SK-N-SH (cell line): ENCODE data around the gene ANKS1B. TPM values are rescaled to one million over a fixed set of nuclear protein-coding genes. Genes with fewer than 3 reads are reported as not detected.

Source experiments
- CTCF ChIA-PET: fragments of 300-600, 350-600 bp; formaldehyde crosslinking; extraction: SDS; loops from one replicate; lab custom pipeline; 2021; lab: Yijun Ruan, JAX
- POLR2A ChIA-PET: fragments of 350-600 bp; sonication (Branson Sonifier 250); formaldehyde crosslinking; extraction: SDS; loops from one replicate; lab custom pipeline; 2020; ENCODE audit warnings: antibody characterized with exemption, inconsistent platforms; lab: Yijun Ruan, JAX
- DNase-seq: peaks from one replicate; pipeline ENCODE4 v3.0.0; 2012
- H2AFZ ChIP-seq: fragments of 200-600 bp; sonication (generic); 2 replicates; pipeline ENCODE4 v1.8.1; 2016; ENCODE audit warnings: antibody characterized with exemption, mild to moderate bottlenecking, low read depth
- H3F3A ChIP-seq: fragments of 200-600 bp; sonication (generic); replicated peaks from 2 replicates; pipeline ENCODE3; 2016; ENCODE audit warnings: antibody characterized with exemption, mild to moderate bottlenecking; ENCODE audit not compliant: insufficient read depth
- H3K27ac ChIP-seq, 2 experiments: fragments of 200-500 bp in 1 of 2; fragments of 200-600 bp in 1 of 2; sonication (Bioruptor generic) in 1 of 2; sonication (generic), shearing (Covaris generic) in 1 of 2; 2 replicates each; pipeline versions ENCODE4 v1.5.1 to v1.6.1; 2014 to 2016; ENCODE audit warnings: low read depth in 2 of 2, inconsistent platforms in 1 of 2, low read length in 1 of 2, mild to moderate bottlenecking in 1 of 2, mixed read lengths in 1 of 2
- H3K27me3 ChIP-seq: fragments of 200-600 bp; sonication (generic), shearing (Covaris generic); 2 replicates; pipeline ENCODE4 v1.6.1; 2016; ENCODE audit warnings: mixed run types; ENCODE audit not compliant: insufficient read depth
- H3K36me3 ChIP-seq, 2 experiments: fragments of 200-500 bp in 1 of 2; fragments of 200-600 bp in 1 of 2; sonication (Bioruptor generic) in 1 of 2; sonication (generic) in 1 of 2; replicated peaks in 1 of 2; 2 replicates each; pipeline versions ENCODE3 to v1.5.1; 2014 to 2016; ENCODE audit warnings: low read length in 1 of 2, mild to moderate bottlenecking in 1 of 2; ENCODE audit not compliant: insufficient read depth in 2 of 2, control insufficient read depth in 1 of 2
- H3K4me1 ChIP-seq, 2 experiments: fragments of 200-500 bp in 1 of 2; fragments of 200-600 bp in 1 of 2; sonication (Bioruptor generic) in 1 of 2; sonication (generic), shearing (Covaris generic) in 1 of 2; 2 replicates each; pipeline versions ENCODE4 v1.5.1 to v1.6.1; 2014 to 2016; ENCODE audit warnings: low read depth in 1 of 2, low read length in 1 of 2, mixed run types in 1 of 2; ENCODE audit not compliant: insufficient read depth in 2 of 2, control insufficient read depth in 1 of 2
- H3K4me2 ChIP-seq: fragments of 200-600 bp; sonication (generic), shearing (Covaris generic); 2 replicates; pipeline ENCODE4 v1.6.1; 2017; ENCODE audit warnings: mixed run types
- H3K4me3 ChIP-seq, 2 experiments: fragments of 200-500 bp in 1 of 2; fragments of 200-600 bp in 1 of 2; sonication (Bioruptor generic) in 1 of 2; sonication (generic), shearing (Covaris generic) in 1 of 2; 2 replicates each; pipeline versions ENCODE4 v1.5.1 to v1.8.1; 2014 to 2016; ENCODE audit warnings: low read depth in 2 of 2, inconsistent platforms in 1 of 2, low read length in 1 of 2, mild to moderate bottlenecking in 1 of 2, mixed read lengths in 1 of 2, moderate library complexity in 1 of 2
- H3K79me2 ChIP-seq: fragments of 200-600 bp; sonication (generic); 2 replicates; pipeline ENCODE4 v1.8.1; 2017; ENCODE audit warnings: mild to moderate bottlenecking; ENCODE audit not compliant: insufficient read depth
- H3K9ac ChIP-seq: fragments of 200-600 bp; sonication (generic); 2 replicates; pipeline ENCODE4 v1.6.1; 2017; ENCODE audit warnings: mixed run types
- H3K9me2 ChIP-seq: fragments of 200-600 bp; sonication (generic); 2 replicates; pipeline ENCODE4 v1.6.1; 2017; ENCODE audit warnings: mixed run types
- H3K9me3 ChIP-seq: fragments of 200-600 bp; sonication (generic); 2 replicates; pipeline ENCODE4 v1.6.1; 2017; ENCODE audit warnings: mixed run types, mild to moderate bottlenecking, moderate library complexity
- H4K20me1 ChIP-seq: fragments of 200-600 bp; sonication (generic); 2 replicates; pipeline ENCODE4 v1.6.1; 2017; ENCODE audit warnings: mild to moderate bottlenecking, mixed run types; ENCODE audit not compliant: insufficient read depth
- CHD2 ChIP-seq: fragments of 150-350 bp; IDR thresholded peaks from 2 replicates; pipeline ENCODE4 v1.6.1; 2018; ENCODE audit warnings: low read length; ENCODE audit not compliant: partially characterized antibody
- CTCF ChIP-seq: fragments of 200-600 bp; sonication (generic); IDR thresholded peaks from 2 replicates; pipeline ENCODE4 v1.6.1; 2017; ENCODE audit warnings: antibody characterized with exemption, mild to moderate bottlenecking, moderate library complexity
- EP300 ChIP-seq, 2 experiments: IDR thresholded peaks; 2 replicates each; pipeline versions ENCODE4 v1.4.0 to v1.6.1; 2012; ENCODE audit warnings: borderline replicate concordance in 1 of 2, low read depth in 1 of 2, low read length in 1 of 2
- FOXM1 ChIP-seq: IDR thresholded peaks from 2 replicates; pipeline ENCODE4 v1.4.0; 2012; ENCODE audit warnings: low read depth, mild to moderate bottlenecking
- GABPA ChIP-seq: IDR thresholded peaks from 2 replicates; pipeline ENCODE4 v1.4.0; 2012; ENCODE audit warnings: low read depth, mild to moderate bottlenecking
- IRF3 ChIP-seq: fragments of 150-350 bp; IDR thresholded peaks from 2 replicates; pipeline ENCODE4 v1.6.1; 2016; ENCODE audit warnings: mild to moderate bottlenecking, low read depth, low read length
- MEF2A ChIP-seq: IDR thresholded peaks from 2 replicates; pipeline ENCODE4 v1.4.0; 2012; ENCODE audit warnings: low read depth, borderline replicate concordance
- NFIC ChIP-seq: IDR thresholded peaks from 2 replicates; pipeline ENCODE4 v1.4.0; 2012; ENCODE audit warnings: borderline replicate concordance
- PBX3 ChIP-seq: IDR thresholded peaks from 2 replicates; pipeline ENCODE4; 2012
- POLR2AphosphoS5 ChIP-seq: IDR thresholded peaks from 2 replicates; pipeline ENCODE4 v1.6.1; 2012; ENCODE audit warnings: low read depth, low read length
- RCOR1 ChIP-seq: fragments of 150-350 bp; IDR thresholded peaks from 2 replicates; pipeline ENCODE4 v1.6.1; 2017; ENCODE audit warnings: antibody characterized with exemption, low read length
- REST ChIP-seq: IDR thresholded peaks from 2 replicates; pipeline ENCODE4 v1.6.1; 2012; ENCODE audit warnings: mild to moderate bottlenecking, low read depth, low read length, moderate library complexity
- RXRA ChIP-seq: IDR thresholded peaks from 2 replicates; pipeline ENCODE4 v1.4.0; 2012; ENCODE audit warnings: low read depth, mild to moderate bottlenecking, borderline replicate concordance
- SIN3A ChIP-seq: IDR thresholded peaks from 2 replicates; pipeline ENCODE4 v1.6.1; 2012; ENCODE audit warnings: low read depth, mild to moderate bottlenecking, low read length, moderate library complexity, borderline replicate concordance
- SMC3 ChIP-seq: IDR thresholded peaks from 2 replicates; pipeline ENCODE4 v1.6.1; 2012; ENCODE audit warnings: low read depth, low read length, improper control_type of control experiment
- TAF1 ChIP-seq: IDR thresholded peaks from 2 replicates; pipeline ENCODE4 v1.6.1; 2012; ENCODE audit warnings: low read depth, mild to moderate bottlenecking, low read length, moderate library complexity, borderline replicate concordance
- USF1 ChIP-seq: IDR thresholded peaks from 2 replicates; pipeline ENCODE4 v1.4.0; 2012; ENCODE audit warnings: low read depth, borderline replicate concordance
- USF2 ChIP-seq: fragments of 150-350 bp; IDR thresholded peaks from 2 replicates; pipeline ENCODE4 v1.6.1; 2017; ENCODE audit warnings: antibody characterized with exemption, low read length, low read depth, borderline replicate concordance
- YY1 ChIP-seq: IDR thresholded peaks from 2 replicates; pipeline ENCODE4 v1.4.0; 2012; ENCODE audit warnings: low read depth, mild to moderate bottlenecking
- ZBTB33 ChIP-seq: IDR thresholded peaks from 2 replicates; pipeline ENCODE4 v1.4.0; 2012; ENCODE audit warnings: low read depth, borderline replicate concordance
- WGBS: methylation state at CpG from one replicate; pipeline ENCODE4 v1.1.6; 2017; ENCODE audit warnings: low lambda C conversion rate; 5-methylcytosine and 5-hydroxymethylcytosine counted together
- polyA plus RNA-seq, 3 experiments: library from polyadenylated mRNA; depleted of rRNA; stranded (reverse); fragments of >200 nt; gene quantifications; 2 replicates each; pipeline ENCODE4 v1.2.3, GENCODE V29; 2012

Gene ANKS1B
- polyA plus RNA-seq, 1 of the 3 experiments (the other 2 are of a cell fraction): 1.8 TPM

GRCh38 chr12:99392091-99392850 is 592.5 kb downstream of the ANKS1B start:
- no peak overlapping the region for H3K4me2 ChIP-seq
- no peak overlapping the region for H3K27ac ChIP-seq
- no peaks in the 10 kb centered on the region for H3K27me3 ChIP-seq
- CTCF ChIA-PET: interaction anchor here (2.8 kb wide), 1 partner anchor 228 kb away, joined by 9 read pairs; no protein-coding TSS in a partner anchor
- peaks cover 0 to 3% of the 10 kb centered on the region in 2 experiments; a peak in 1 of 4 replicates for H3K4me1 ChIP-seq
- H2AFZ ChIP-seq: no peak overlapping the region
- no peak for DNase-seq
- H4K20me1 ChIP-seq: no peaks in the 10 kb centered on the region
- POLR2A ChIA-PET: no interaction called here
- H3K79me2 ChIP-seq: no peaks in the 10 kb centered on the region
- WGBS: 65% methylated on average over 6 of the region's 6 CpGs
- TF ChIP-seq SMC3 (no peak), CHD2 (no peak), NFIC (no peak), USF2 (no peak), RXRA (no peak), YY1 (no peak), TAF1 (no peak), MEF2A (no peak), GABPA (no peak), ZBTB33 (no peak), CTCF (no peak), IRF3 (no peak), PBX3 (no peak), USF1 (no peak), REST (no peak), FOXM1 (no peak), RCOR1 (no peak), SIN3A (no peak), EP300 (IDR thresholded peaks at IDR 0.05; ENCODE audit: borderline replicate concordance in 1 of 2, low read depth in 1 of 2, low read length in 1 of 2) (no peak), POLR2AphosphoS5 (no peak)
- no peak overlapping the region for H3K4me3 ChIP-seq
- H3F3A ChIP-seq: no peaks in the 10 kb centered on the region
- no peaks in the 10 kb centered on the region for H3K9me3 ChIP-seq
- H3K9ac ChIP-seq: no peak overlapping the region
- no peaks in the 10 kb centered on the region for H3K36me3 ChIP-seq
- no peaks in the 10 kb centered on the region for H3K9me2 ChIP-seq
